Endodermal cell (in vitro differentiated cells): ENCODE results near the gene MALRD1. TPM values are rescaled to one million over a fixed set of nuclear protein-coding genes. Genes with fewer than 3 reads are reported as not detected.

Experiments used
- DNase-seq: peaks from one replicate; pipeline ENCODE4 v3.0.0-alpha.2; 2017
- H3K27ac ChIP-seq: 2 replicates; pipeline ENCODE4 v1.5.1; 2013; ENCODE audit warnings: mild to moderate bottlenecking, low read depth, low read length, moderate library complexity
- H3K27me3 ChIP-seq: 2 replicates; pipeline ENCODE4 v1.6.1; 2013; ENCODE audit warnings: mild to moderate bottlenecking, low read length, moderate library complexity; ENCODE audit not compliant: insufficient read depth, control insufficient read depth, poor library complexity, severe bottlenecking
- H3K36me3 ChIP-seq: 2 replicates; pipeline ENCODE4 v1.7.0; 2013; ENCODE audit warnings: mild to moderate bottlenecking, low read length, moderate library complexity; ENCODE audit not compliant: control insufficient read depth, insufficient read depth
- H3K4me1 ChIP-seq: one replicate; pipeline ENCODE4 v1.7.0; 2013; ENCODE audit warnings: low read length; ENCODE audit not compliant: control insufficient read depth, insufficient read depth
- H3K4me3 ChIP-seq: 2 replicates; pipeline ENCODE4 v1.5.1; 2013; ENCODE audit warnings: mild to moderate bottlenecking, low read length, moderate library complexity
- H3K9ac ChIP-seq: 2 replicates; pipeline ENCODE4 v1.6.1; 2013; ENCODE audit warnings: mild to moderate bottlenecking, low read length, moderate library complexity; ENCODE audit not compliant: poor library complexity, severe bottlenecking; ENCODE audit errors: extremely low read depth
- H3K9me3 ChIP-seq: 2 replicates; pipeline ENCODE4 v1.6.1; 2013; ENCODE audit warnings: mild to moderate bottlenecking, low read length, moderate library complexity; ENCODE audit not compliant: control insufficient read depth
- H3K27ac Mint-ChIP-seq: 2 replicates; pipeline ENCODE4 v1.8.0; 2020; ENCODE audit warnings: mixed read lengths
- H3K27me3 Mint-ChIP-seq: 2 replicates; pipeline ENCODE4 v1.8.0; 2021; ENCODE audit warnings: mild to moderate bottlenecking, mixed read lengths; ENCODE audit not compliant: insufficient read depth
- H3K36me3 Mint-ChIP-seq: 2 replicates; pipeline ENCODE4 v1.8.0; 2020; ENCODE audit warnings: low read depth, mixed read lengths
- H3K4me1 Mint-ChIP-seq: 2 replicates; pipeline ENCODE4 v1.8.0; 2020; ENCODE audit warnings: mixed read lengths
- H3K4me3 Mint-ChIP-seq: 2 replicates; pipeline ENCODE4 v1.8.0; 2020; ENCODE audit warnings: mild to moderate bottlenecking, moderate library complexity, mixed read lengths
- H3K9me3 Mint-ChIP-seq: 2 replicates; pipeline ENCODE4 v1.8.0; 2020; ENCODE audit warnings: mild to moderate bottlenecking, mixed read lengths
- WGBS, 2 experiments: methylation state at CpG; one replicate each; pipeline versions ENCODE4 v1.1.5 to v1.1.7; 2013; ENCODE audit warnings: missing lambda C conversion rate in 2 of 2, mixed read lengths in 1 of 2; ENCODE audit not compliant: insufficient coverage in 1 of 2, insufficient read length in 1 of 2; 5-methylcytosine and 5-hydroxymethylcytosine counted together
- total RNA-seq, 2 donors: library from RNA; stranded (reverse); fragmentation: NEBNext Ultra II Directional in 1 of 2; extraction: Animal tissue kit (Norgen Biotek cat#: 25700) in 1 of 2; gene quantifications; 2 replicates in 1 of 2; 3 replicates in 1 of 2; pipeline ENCODE4 v1.2.1, GENCODE V29; 2021
- TF ChIP-seq, protein P1 (sequence below): fragments of 200-600 bp; sonication (generic); conservative IDR thresholded peaks from 2 replicates; pipeline ENCODE4 v1.5.0; 2021; ENCODE audit warnings: antibody characterized with exemption, mild to moderate bottlenecking

Gene MALRD1
- total RNA-seq, 2 donors from 2014 or later: 0.64 to 1.5 TPM

DNA sequence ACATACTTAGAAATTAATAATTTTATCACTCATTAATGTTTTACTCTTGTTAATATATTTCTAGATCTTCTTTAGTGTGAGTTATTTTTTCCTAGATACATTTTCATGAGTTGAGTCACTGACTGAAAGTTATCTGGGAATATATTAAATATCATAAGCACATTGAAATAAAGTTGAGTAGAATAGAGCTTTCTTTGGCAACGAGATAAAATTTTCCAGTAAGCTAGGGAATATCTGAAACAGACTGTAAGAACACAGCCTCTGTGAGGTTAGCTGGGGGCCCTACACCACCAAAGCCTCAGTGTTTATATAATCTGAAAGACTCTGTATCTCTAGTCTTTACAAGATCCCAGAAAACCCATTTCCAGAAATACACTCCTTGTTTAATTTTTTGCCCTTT lies 419.8 kb downstream of the MALRD1 start:
- TF ChIP-seq, protein P1, sequence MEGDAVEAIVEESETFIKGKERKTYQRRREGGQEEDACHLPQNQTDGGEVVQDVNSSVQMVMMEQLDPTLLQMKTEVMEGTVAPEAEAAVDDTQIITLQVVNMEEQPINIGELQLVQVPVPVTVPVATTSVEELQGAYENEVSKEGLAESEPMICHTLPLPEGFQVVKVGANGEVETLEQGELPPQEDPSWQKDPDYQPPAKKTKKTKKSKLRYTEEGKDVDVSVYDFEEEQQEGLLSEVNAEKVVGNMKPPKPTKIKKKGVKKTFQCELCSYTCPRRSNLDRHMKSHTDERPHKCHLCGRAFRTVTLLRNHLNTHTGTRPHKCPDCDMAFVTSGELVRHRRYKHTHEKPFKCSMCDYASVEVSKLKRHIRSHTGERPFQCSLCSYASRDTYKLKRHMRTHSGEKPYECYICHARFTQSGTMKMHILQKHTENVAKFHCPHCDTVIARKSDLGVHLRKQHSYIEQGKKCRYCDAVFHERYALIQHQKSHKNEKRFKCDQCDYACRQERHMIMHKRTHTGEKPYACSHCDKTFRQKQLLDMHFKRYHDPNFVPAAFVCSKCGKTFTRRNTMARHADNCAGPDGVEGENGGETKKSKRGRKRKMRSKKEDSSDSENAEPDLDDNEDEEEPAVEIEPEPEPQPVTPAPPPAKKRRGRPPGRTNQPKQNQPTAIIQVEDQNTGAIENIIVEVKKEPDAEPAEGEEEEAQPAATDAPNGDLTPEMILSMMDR: no peak
- 94 to 100% methylated on average over 1 of the region's 1 CpG for WGBS, 2 experiments
- H3K9me3 ChIP-seq: no peaks in the 10 kb centered on the region
- Mint-ChIP-seq H3K27me3 (no peaks in the 10 kb centered on the region), H3K27ac (no peak overlapping the region), H3K4me1 (no peaks in the 10 kb centered on the region), H3K36me3 (no peaks in the 10 kb centered on the region), H3K9me3 (no peaks in the 10 kb centered on the region), H3K4me3 (no peak overlapping the region)
- H3K9ac ChIP-seq: no peak overlapping the region
- H3K4me3 ChIP-seq: no peak overlapping the region
- no peak for DNase-seq
- H3K27ac ChIP-seq: no peak overlapping the region
- no peaks in the 10 kb centered on the region for H3K4me1 ChIP-seq
- no peaks in the 10 kb centered on the region for H3K36me3 ChIP-seq
- no peaks in the 10 kb centered on the region for H3K27me3 ChIP-seq

DNA sequence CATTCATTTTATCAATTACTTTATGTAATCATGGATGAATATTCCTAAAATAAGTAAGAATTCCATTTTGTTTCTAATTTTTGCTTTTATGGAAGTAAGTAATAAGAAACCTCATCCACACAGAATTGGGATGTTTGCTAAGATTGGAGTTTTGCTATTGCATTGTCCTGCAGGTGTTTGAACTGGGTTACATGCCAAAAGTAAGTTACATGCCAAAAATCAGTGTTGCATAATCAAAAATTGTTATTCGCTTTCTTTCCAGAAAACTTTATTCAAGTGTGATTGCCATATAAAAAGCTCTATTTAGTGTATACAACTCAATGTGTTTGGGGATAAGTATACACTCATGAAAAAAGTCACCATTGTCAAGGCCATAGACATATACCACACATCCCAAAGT lies 420.9 kb downstream of the MALRD1 start:
- Histone ChIP-seq H3K36me3 (no peaks in the 10 kb centered on the region), H3K27me3 (no peaks in the 10 kb centered on the region), H3K9me3 (no peaks in the 10 kb centered on the region), H3K27ac (no peak overlapping the region), H3K4me3 (no peak overlapping the region), H3K4me1 (no peaks in the 10 kb centered on the region), H3K9ac (no peak overlapping the region)
- Mint-ChIP-seq H3K9me3 (no peaks in the 10 kb centered on the region), H3K27me3 (no peaks in the 10 kb centered on the region), H3K4me1 (no peaks in the 10 kb centered on the region), H3K36me3 (no peaks in the 10 kb centered on the region), H3K4me3 (no peak overlapping the region), H3K27ac (no peak overlapping the region)
- no peak for DNase-seq
- WGBS, 2 experiments: 0% methylated on average over 1 of the region's 1 CpG; no CpG with 5 or more reads in 1 of the 2 experiments
- TF ChIP-seq, protein P1: no peak

DNA sequence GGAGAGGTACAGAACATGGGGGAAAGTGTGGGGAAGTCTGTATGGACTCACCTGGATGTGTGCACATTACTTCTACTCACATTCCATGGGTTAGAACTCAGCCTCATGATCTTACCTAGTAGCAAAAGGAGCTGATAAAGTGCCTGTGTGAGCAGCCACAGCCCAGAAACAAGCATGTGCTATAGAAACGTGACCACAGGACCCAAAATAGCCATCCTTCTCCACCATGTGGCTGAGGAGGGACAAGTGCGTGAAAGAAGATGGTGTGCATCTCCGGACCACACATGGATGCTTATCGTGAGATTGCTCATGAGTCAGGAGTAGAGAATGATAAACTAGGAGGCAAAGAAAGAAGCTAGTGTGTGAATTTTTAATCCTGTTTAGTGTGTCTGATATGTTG lies 431.3 kb downstream of the MALRD1 start:
- Histone ChIP-seq H3K4me3 (no peak overlapping the region), H3K4me1 (no peaks in the 10 kb centered on the region), H3K9ac (no peak overlapping the region), H3K9me3 (no peaks in the 10 kb centered on the region), H3K27me3 (no peaks in the 10 kb centered on the region), H3K36me3 (no peaks in the 10 kb centered on the region), H3K27ac (no peak overlapping the region)
- no peaks in the 10 kb centered on the region for H3K36me3 Mint-ChIP-seq
- no peak overlapping the region for H3K4me3 Mint-ChIP-seq
- no peak for DNase-seq
- TF ChIP-seq, protein P1: no peak
- H3K4me1 Mint-ChIP-seq: no peaks in the 10 kb centered on the region
- 38 to 68% methylated on average over 2 to 4 of the region's 4 CpGs for WGBS, 2 experiments
- H3K9me3 Mint-ChIP-seq: no peaks in the 10 kb centered on the region
- H3K27ac Mint-ChIP-seq: no peak overlapping the region
- H3K27me3 Mint-ChIP-seq: no peaks in the 10 kb centered on the region
